Measurements from ENCODE around the gene UBAC2. TPM values are rescaled to one million over a fixed set of nuclear protein-coding genes. Genes with fewer than 3 reads are reported as not detected.

Gene UBAC2
- total and polyA plus RNA-seq, 2 donors (not counting 3 experiments of a cell fraction or from before 2014, with no cell fraction given) = 45.7 to 54.4 TPM

GRCh38 chr13:99433543-99434075 is 233.0 kb downstream of the UBAC2 start:
- Histone ChIP-seq H3K79me2 (ENCODE audit: control insufficient read depth, insufficient read depth, low read length) (no peaks in the 10 kb centered on the region), H3K9me1 (replicated peaks; ENCODE audit: control insufficient read depth, extremely low read depth, insufficient read depth, low read length) (no peaks in the 10 kb centered on the region), H2AFZ (ENCODE audit: low read depth, low read length) (no peak overlapping the region), H3K4me2 (ENCODE audit: insufficient read depth, low read length) (no peak overlapping the region), H3K36me3 (ENCODE audit: control insufficient read depth in 2 of 2, extremely low read depth in 1 of 2, insufficient read depth in 2 of 2, low read length in 2 of 2) (no peaks in the 10 kb centered on the region), H3K9me3 (replicated peaks; ENCODE audit: control insufficient read depth, insufficient read depth, low read length) (no peaks in the 10 kb centered on the region), H3K4me1 (ENCODE audit: control insufficient read depth, extremely low read depth, insufficient read depth, low read length) (peaks cover 9% of the 10 kb centered on the region), H3K27ac (ENCODE audit: insufficient read depth, low read depth, low read length) (no peak overlapping the region), H3K27me3 (ENCODE audit: control insufficient read depth in 2 of 2, insufficient read depth in 2 of 2, low read length in 2 of 2) (peaks cover 3% of the 10 kb centered on the region in 2 experiments), H4K20me1 (replicated peaks; ENCODE audit: control insufficient read depth, extremely low read depth, insufficient read depth, low read length) (no peaks in the 10 kb centered on the region), H3K9ac (replicated peaks; ENCODE audit: extremely low read depth, insufficient read depth, low read length) (no peak overlapping the region), H3K4me3 (replicated peaks in 1 of 3; ENCODE audit: insufficient read depth in 1 of 3, low read depth in 1 of 3, low read length in 3 of 3) (no peak overlapping the region)
- ChIA-PET POLR2A (no interaction called here), CTCF (interaction anchor here (1.0 to 9.0 kb wide), 2 partner anchors 165 to 257 kb away, joined by 3 to 289 read pairs; no protein-coding TSS in a partner anchor)
- no peak for TF ChIP-seq FOS (IDR thresholded peaks at IDR 0.05; ENCODE audit: borderline replicate concordance, insufficient read depth, low read length)
- TF ChIP-seq, protein P1, sequence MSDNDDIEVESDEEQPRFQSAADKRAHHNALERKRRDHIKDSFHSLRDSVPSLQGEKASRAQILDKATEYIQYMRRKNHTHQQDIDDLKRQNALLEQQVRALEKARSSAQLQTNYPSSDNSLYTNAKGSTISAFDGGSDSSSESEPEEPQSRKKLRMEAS (IDR thresholded peaks at IDR 0.05; ENCODE audit: insufficient read depth, insufficient read length) = no peak
- no peak for TF ChIP-seq EZH2 (IDR thresholded peaks at IDR 0.05; ENCODE audit: borderline replicate concordance, low read depth, low read length, severe bottlenecking)
- TF ChIP-seq POLR2AphosphoS5 (IDR thresholded peaks at IDR 0.05; ENCODE audit: insufficient read depth, low read depth, low read length) = no peak
- no peak for TF ChIP-seq GATA2 (IDR thresholded peaks at IDR 0.05; ENCODE audit: insufficient read depth, insufficient read length, low read depth, low read length)
- no peak for TF ChIP-seq POLR2A (IDR thresholded peaks at IDR 0.05; ENCODE audit: low read depth, low read length)
- TF ChIP-seq JUN (IDR thresholded peaks at IDR 0.05; ENCODE audit: borderline replicate concordance, insufficient read depth, insufficient read length, low read depth) = no peak
- no peak for TF ChIP-seq MYC (IDR thresholded peaks at IDR 0.05; ENCODE audit: low read depth, low read length)
- TF ChIP-seq, protein P2, sequence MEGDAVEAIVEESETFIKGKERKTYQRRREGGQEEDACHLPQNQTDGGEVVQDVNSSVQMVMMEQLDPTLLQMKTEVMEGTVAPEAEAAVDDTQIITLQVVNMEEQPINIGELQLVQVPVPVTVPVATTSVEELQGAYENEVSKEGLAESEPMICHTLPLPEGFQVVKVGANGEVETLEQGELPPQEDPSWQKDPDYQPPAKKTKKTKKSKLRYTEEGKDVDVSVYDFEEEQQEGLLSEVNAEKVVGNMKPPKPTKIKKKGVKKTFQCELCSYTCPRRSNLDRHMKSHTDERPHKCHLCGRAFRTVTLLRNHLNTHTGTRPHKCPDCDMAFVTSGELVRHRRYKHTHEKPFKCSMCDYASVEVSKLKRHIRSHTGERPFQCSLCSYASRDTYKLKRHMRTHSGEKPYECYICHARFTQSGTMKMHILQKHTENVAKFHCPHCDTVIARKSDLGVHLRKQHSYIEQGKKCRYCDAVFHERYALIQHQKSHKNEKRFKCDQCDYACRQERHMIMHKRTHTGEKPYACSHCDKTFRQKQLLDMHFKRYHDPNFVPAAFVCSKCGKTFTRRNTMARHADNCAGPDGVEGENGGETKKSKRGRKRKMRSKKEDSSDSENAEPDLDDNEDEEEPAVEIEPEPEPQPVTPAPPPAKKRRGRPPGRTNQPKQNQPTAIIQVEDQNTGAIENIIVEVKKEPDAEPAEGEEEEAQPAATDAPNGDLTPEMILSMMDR (IDR thresholded peaks at IDR 0.05; ENCODE audit: extremely low read depth in 1 of 2, insufficient read depth in 1 of 2, low read depth in 1 of 2, low read length in 2 of 2) = no peak
- no peak for DNase-seq (ENCODE audit: low read depth, low spot score)
- FAIRE-seq = no peak
- dilution Hi-C loops (cut with MboI; ENCODE audit: extremely low pct_ligation_motif_present, low sequenced_read_pairs) = no loop called here
- intact Hi-C loops (cut with micrococcal nuclease) = loop anchor here (10.0 kb wide), 1 partner anchor 229 kb away; the partner anchor contains the start of gene UBAC2
- BruUV-seq (replicated peaks) = no TSS peak
